ENCODE measurements around the gene CRHBP.
"Not testable (repeated sequence)": the region's sequence is repeated elsewhere in the genome, so short reads cannot be mapped to it uniquely, and the experiment has no call there.

CRHBP gene, protein sequence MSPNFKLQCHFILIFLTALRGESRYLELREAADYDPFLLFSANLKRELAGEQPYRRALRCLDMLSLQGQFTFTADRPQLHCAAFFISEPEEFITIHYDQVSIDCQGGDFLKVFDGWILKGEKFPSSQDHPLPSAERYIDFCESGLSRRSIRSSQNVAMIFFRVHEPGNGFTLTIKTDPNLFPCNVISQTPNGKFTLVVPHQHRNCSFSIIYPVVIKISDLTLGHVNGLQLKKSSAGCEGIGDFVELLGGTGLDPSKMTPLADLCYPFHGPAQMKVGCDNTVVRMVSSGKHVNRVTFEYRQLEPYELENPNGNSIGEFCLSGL

DNA sequence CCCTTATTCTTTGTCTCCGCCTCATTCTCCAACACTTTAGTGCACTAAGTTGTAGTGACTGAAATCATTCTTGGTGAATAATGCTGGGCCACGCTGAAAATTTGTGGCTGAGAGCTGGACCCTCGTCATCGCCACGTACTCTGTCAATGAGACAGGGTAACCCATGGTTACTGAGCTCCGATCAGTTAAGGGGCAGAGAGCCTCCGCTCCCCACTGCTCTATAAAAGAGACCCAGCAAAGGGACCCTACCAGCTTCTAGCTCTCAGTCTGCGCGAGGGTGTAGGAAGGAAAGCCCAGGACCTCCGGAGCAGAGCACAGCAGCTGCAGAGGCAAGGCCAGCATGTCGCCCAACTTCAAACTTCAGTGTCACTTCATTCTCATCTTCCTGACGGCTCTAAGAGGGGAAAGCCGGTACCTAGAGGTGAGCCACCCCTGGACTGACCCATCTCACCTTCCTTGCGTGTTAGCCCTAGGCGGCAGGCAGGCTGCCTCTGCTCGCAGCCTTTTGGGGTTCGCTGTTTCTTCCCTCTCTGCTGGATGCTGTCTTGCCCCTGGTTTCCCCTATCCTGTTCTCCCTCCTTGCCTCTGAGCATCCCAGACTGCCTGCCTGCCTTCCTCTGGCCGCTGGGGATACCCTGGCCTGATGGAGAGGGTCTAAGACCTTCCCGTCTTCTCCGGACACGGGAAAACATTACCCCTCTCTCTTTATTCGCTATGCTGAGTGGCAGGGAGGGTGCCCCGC is at the start of gene CRHBP:
TSS of gene CRHBP (plus strand) at position 251 of the 742 bp plus-strand sequence. CDS start at position 341, 90 bp downstream.
- DNase-seq, result no peak

DNA sequence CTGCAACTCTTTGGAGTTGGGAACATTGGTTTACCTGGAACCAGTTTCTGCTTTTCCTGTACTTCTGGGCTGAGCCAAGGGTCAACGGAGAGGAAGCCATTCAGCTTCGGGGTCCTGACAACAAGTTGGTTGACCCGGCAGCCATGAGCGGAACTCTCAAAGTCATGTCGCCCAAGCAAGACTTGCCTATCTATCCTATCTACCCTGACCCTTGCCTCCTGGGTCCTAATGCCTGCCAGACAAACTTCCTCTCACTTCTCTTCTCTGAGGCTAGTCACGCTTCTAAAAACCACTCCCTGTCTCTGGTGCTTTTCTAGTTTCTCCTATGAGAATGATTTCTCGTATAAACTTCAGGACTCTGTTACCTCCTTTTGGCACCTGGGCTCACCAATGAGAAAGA is 44.7 kb upstream of the CRHBP start:
- no peak for DNase-seq

DNA sequence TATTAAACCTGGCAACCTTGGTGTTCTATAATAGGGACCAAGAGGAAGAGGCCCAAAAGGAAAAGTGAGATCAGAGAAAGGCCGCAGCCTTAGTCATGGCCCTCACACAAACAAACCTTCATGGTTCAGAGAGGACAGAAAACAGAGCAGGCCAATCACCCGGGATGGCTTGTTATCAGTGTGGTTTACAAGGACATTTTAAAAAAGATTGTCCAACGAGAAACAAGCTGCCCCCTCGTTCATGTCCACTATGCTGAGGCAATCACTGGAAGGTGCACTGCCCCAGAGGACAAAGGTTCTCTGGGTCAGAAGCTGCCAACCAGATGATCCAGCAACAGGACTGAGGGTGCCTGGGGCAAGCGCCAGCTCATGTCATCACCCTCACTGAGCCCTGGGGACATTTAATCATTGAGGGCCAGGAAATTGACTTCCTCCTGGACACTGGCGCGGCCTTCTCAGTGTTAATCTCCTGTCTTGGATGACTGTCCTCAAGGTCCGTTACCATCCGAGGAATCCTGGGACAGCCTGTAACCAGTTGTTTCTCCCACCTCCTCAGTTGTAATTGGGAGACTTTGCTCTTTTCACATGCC is 42.4 kb upstream of the CRHBP start:
- DNase-seq, result not testable (repeated sequence)

DNA sequence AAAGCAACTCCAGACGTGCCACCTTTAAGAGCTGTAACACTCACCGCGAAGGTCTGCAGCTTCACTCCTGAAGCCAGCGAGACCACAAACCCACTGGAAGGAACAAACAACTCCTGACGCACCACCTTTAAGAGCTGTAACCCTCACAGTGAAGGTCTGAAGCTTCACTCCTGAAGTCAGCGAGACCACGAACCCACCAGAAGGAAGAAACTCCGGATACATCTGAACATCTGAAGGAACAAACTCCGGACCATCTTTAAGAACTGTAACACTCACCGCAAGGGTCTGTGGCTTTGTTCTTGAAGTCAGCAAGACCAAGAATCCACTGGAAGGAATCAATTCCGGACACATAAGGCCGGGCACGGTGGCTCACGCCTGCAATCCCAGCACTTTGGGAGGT is 38.2 kb upstream of the CRHBP start:
- not testable (repeated sequence) for DNase-seq

DNA sequence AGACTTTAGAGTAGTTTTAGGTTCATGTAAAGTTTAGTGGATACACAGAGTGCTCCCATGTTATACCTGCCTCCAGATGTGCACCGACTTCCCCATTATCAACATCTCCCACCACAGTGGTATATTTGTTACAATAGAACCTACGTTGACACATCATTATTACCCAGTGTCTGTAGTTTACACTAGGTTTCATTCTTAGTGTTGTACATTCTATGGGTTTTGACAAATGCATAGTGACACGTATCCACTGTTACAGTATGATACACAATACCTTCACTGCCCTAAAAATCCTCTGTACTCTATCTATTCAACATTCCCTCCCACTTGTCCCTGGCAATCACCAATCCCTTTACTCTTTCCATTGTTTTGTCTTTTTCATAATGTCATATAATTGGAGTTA is 34.3 kb upstream of the CRHBP start:
- DNase-seq, result no peak

DNA sequence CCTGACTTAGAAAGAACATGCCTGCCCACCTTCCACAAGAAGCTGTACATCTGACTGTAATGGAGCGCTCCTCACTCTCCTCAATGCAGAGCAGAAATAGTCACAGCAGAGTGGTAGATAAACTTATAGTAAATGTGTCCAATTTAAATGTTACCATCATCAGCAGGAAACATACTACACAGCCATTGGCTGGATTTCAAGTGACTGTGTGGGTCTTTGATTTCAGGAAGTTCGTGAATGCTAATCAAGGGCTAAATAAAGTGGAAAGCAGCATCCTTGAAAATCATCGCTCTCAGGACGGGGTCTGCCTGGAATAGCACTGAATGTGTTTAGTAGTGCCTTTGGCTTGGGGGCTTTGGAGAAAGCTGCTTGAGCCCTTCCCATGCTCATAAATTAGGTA is 32.4 kb upstream of the CRHBP start:
- DNase-seq, result no peak

DNA sequence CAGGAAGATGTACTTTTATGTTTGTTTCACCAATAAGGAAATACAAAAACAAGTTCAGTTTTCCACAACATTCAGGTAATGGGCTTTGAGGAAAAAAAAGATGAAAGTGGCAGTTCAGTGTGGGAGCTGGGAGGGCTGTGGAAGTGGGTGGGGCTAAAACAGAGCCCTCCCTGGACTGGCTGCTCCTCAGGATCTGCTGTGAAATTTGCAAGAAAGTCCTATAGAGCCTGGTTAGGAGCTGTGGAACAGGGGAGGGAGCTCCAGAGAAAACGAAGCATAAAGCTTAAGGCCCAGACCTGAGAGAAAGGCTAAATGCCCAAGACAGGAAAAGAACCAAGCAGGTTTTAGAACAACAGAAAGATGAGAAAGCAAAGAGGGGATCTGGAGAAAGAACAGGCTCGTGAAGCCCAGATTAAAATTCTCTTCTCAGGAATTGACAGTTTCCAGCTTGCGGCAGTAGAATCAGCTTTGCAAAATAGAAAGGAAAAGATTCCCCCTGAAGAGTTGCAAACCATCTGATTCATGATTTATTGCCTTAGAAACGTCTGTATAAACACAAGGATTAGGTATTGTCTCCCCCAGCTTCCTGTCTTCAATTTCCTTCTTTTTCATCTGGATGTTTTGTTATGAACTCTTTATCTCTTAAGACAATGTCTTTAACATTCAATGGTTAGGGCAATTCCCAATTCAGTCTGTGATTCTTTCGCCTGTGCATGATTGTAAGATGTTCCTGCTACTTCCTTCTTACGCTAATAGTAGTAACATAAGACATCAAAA is 26.3 kb upstream of the CRHBP start:
- no peak for DNase-seq

DNA sequence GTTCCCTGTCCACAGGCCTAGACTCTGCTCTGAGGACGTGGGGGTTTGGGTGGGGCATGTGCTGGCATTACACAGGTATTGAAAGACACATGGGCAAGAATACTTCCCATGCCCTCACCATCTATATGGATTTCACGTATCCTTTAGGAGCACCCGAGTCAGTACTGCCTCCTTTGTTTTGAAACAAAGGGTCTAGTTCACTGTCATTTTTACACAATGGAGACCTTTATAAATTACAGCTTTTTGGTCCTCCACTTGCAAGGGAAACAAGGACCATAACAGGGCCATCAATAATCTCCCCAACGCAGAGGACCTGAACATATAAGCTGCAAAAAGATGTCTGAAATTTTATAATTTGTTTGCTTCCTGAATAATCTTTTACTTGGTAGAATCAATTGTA is 24.9 kb upstream of the CRHBP start:
- no peak for DNase-seq

DNA sequence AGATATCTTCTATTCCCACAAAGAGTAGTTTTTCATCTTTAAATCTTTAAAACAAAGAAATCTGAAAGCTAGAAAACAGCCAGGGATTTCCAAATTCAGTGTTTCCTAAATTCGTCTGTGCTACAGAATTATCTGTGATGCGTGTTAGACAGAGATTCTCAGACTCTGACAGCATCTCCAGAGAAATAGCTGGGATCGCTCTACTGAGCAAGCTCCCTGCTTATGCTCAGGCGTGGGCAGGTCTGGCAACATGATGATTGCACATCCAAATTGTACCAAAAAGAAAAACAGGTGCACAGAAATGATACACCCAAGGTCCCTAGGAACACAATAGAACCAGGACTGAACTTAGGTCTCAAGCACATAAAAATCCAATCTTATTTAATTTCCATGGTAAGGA is 22.8 kb upstream of the CRHBP start:
- DNase-seq, result no peak

DNA sequence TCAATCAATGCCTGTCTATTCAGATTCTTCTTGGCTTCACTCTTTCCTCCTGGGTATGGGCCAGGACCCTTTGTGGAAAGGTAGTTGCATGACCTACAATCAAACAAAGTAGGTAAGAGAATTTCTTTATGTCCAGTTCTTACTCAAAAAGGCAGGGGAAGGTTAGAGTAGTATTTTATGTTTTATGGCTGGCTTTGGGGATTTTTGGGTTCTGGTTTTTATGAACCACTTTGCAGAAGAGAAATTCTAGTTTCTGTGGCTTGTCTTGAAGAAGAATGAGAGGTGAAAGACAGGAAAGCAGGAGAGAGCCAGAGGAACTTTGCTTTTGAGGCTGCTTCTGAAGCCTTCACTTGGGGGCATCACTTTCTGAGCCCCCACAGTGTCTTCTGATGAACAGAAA is 14.7 kb upstream of the CRHBP start:
- DNase-seq, result no peak

DNA sequence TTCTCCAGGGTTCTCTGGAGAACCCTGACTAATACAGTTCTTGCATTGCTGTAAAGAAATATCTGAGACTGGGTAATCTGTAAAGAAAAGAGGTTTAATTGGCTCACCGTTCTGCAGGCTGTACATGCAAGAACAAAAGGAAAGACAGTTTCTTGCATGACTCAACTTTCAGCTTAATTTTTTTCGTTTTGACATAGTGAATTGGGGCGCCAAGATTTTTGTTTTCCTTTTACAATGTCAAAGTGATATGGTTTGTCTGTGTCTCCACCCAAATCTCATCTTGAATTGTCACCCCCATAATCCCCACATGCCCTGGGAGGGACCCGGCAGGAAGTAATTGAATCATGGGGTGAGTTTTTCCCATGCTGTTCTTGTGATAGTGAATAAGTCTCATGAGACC is 11.8 kb upstream of the CRHBP start:
- DNase-seq, result no peak

DNA sequence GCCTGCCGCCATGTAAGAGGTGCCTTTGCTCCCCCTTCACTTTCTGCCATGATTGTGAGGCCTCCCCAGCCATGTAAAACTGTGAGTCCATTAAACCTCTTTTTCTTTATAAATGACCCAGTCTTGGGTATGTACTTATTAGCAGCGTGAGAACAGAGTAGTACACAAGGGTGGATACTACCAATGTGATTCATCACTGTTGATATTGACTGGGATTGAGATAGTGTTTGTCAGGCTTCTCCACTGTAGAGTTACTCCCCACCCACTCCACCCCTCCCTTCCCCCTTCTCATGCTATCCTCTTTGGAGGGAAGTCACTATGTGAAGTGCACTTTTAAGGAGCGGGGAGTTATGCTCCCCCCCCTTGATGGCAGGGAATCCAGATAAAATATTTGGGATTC is 11.4 kb upstream of the CRHBP start:
- no peak for DNase-seq

DNA sequence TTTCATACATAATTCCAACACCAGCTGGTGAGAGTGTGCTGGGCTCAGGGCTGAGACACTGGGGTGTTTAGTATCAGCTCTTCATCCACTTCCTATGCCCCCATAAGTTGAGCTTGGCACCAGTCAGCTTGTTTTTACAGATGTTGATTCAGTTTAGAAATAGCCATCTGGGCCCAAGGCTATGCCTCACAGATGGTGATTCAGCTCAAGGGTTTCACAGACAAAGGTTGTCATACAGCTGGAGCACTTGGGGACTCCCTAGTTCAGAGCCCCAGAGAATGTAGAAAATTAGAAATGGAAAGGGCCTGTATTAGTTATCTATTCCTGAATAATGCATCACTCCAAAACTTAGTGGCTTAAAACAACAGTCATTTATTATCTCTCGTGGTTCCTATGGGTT is 10.3 kb upstream of the CRHBP start:
- DNase-seq, result no peak

DNA sequence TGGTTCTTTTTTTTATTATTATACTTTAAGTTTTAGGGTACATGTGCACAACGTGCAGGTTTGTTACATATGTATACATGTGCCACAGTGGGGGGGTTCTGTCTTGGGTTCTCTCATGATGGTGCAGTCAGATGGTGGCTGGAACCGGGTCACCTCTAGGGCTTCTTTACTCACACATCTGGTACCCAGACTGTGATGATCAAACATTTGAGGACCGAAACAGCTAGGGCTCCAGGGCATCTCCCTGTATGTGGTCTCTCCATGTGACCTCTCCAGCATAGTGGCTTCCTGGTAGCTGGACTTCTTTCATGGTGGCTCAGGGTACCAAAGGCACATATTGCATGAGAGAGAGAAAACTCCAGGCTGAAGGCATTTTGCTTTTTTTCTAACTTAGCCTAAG is 9.8 kb upstream of the CRHBP start:
- DNase-seq, result no peak

DNA sequence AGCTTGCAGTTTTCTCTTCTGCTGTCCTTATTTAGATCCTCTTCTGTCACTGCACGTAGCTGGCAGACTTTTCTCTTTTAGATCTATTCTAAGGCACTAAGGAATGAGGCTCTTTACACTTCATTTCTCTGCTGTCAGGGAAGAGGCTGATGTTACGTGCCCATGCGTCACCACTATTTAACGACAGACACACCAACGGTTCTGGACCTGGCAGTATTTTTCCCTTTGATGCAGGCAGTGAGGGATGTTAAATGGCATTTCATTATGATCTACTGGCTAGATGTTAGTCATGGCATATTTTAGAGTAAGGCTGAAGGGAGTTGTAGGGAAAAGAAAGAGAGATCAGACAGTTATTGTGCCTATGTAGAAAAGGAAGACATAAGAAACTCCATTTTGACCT is 8.2 kb upstream of the CRHBP start:
- DNase-seq, result no peak

DNA sequence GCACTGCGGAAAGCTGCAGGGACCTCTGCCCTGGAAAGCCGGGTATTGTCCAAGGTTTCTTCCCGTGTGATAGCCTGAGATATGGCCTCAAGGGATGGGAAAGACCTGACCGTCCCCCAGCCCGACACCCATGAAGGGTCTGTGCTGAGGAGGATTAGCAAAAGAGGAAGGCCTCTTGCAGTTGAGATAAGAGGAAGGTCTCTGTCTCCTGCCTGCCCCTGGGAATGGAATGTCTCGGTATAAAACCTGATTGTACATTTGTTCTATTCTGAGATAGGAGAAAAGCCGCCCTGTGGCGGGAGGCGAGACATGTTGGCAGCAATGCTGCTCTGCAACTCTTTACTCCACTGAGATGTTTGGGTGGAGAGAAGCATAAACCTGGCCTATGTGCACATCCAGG is 7.6 kb upstream of the CRHBP start:
- not testable (repeated sequence) for DNase-seq

DNA sequence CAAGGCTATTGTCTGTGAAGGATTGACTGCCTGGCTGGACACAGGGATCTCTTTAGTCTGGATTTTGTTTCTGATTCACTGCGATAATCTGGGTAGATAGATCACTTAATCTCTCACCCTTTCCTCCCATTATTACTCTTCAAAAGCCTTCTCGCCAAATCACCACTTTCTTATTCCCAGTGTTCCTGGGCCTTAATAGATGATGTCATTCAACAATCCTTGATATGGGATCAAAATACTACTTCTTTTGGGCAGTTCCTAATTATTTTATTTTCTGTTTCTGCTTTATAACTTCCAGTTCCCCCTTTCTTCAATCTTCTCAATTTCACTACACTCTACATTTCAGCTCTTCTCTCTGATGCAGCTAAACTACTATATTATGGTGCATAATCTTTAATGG is 6.8 kb upstream of the CRHBP start:
- no peak for DNase-seq

DNA sequence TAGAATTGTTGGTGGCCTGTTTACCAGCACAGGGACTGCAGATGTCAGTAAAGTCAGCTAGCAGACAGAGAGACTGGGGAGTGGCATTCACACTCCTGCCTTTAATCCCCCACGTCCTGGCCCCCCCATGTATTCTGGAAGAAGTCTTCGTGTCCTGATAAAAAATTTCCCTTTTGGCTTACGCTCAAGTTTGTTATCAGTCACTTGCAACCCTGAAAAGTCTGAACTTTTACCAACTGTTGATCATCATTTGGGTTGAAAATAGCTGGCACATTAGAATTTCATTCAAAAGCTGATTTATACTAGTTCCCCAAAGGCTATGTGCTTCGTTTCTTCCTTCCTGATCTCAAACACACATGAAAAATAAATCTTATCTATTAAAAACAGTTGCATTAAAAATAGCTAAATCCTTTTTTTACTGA is 5.8 kb upstream of the CRHBP start:
- no peak for DNase-seq

DNA sequence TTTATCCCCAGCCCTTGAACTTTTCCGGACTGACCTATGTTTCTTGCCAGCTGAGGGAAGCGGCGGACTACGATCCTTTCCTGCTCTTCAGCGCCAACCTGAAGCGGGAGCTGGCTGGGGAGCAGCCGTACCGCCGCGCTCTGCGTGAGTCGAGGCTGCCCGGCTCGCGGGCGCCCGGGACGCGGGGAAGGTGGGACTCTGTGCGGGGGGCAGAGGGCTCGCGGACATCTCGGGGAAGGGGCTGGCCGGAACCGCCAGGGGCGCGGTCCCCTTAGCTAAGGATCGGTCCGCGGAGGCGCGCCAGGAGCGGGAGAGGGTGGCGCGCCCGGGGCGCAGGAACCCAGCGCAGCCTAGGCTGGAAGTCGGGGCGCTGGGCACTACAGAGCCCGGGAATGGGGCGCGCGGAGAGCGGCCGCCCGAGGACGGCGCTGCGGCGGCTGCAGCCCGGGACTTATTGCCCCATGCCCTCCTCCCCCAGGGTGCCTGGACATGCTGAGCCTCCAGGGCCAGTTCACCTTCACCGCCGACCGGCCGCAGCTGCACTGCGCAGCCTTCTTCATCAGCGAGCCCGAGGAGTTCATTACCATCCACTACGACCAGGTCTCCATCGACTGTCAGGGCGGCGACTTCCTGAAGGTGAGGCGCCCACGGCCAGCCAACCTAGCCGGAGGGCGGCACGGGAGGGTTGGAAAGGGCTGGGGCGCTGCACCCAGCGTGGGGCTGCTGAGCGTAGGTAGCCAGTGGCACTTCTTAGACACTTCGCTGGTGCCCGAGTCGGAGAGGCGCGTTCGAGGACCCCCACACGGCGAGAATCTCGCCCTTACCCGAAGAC is 922 bp downstream of the CRHBP start:
- no peak for DNase-seq

DNA sequence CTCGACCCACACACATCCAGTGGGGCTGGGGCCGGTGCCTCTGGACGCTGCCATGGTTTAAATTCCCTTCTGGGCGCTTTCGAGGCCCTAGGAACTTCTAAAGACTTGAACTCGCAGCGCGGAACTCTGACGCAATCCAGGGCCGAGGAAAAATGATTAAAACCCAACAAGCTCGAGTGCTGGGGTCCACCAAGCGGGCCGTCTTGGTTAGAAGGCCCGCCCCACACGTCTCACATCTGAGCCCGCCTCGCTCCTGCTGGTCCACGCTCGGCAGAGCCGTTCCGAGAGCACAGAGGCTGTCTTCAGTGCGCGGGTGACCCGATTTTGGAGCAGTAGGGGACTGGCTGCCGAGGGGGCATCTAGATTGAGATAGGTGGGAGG is 1.5 kb downstream of the CRHBP start:
- no peak for DNase-seq

DNA sequence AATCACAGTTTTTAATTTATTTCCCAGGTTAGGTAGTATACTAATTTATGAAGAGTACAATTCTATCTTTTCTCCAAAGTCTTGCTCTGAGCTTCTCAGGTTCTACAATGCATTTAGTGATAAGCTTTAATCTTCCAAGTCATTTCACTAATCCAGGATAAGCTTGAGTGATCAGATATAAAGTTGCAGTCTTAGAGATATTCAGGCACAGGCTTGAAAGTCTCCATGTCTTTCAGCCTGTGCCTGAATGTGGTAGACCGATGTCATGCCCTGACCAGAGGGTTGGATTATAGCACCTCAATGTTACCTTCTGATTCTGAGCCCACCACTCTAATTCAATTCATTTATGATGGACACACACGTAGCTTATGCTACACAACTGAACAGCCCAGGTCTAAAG is 3.2 kb downstream of the CRHBP start:
- DNase-seq, result no peak

DNA sequence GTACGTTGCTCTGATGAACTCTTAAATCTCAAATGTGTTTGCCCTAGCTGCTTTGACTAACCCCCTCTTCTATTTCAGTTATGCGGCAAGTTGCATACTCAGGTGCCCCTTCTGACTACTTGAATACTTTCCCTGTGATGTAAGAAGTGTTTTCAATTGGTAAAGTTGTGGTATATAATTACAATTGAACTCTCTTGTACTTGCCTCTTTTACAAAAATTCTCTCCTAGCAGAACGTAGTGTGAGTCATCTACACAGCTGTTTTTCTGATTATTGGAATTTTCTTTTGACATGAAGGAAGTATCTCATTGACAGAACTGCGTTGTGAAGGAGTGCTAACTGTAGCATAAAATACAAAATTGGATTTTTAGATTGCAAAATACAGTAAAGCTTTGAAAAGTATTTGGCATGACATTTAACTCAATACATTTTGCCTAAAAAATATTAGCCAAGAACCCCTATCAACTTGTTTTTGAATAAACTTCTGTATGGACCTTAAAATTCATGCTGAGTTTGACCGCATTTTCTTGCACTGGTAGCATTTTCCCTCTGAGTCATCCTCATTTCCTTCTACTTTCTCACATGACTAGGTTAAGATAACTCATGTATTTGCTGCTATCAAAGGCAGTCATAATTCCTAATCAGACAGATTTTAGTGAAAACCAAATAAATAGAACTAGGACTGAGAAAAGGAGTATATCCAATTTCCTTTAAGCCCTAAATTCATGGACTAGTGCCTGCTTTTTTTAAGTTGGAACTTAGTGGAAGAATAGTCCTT is 6.3 kb downstream of the CRHBP start:
- no peak for DNase-seq
